Gastrocnemius medialis (tissue), 4 donors: ENCODE measurements around the gene CDK2AP2. TPM values are rescaled to one million over a fixed set of nuclear protein-coding genes. Genes with fewer than 3 reads are reported as not detected.

ENCODE experiments used
- ATAC-seq, 2 donors: fragments of 150-250 bp; one replicate each; pipeline ENCODE4 v1.9.1; 2016
- DNase-seq, 2 donors: peaks; one replicate each; pipeline ENCODE4 v3.0.0-alpha.2; 2019
- H3K27ac ChIP-seq, 4 donors: fragments of 200-600 bp; sonication (generic); 1 replicate in 1 of 4; 2 replicates in 3 of 4; pipeline ENCODE4 v1.5.1; 2016 to 2018; ENCODE audit warnings: mild to moderate bottlenecking in 2 of 4, moderate library complexity in 1 of 4
- H3K27me3 ChIP-seq, 3 donors: fragments of 200-600 bp; sonication (generic) in 2 of 3; 1 replicate in 1 of 3; 2 replicates in 2 of 3; pipeline versions ENCODE4 v1.5.1 to v1.6.0; 2016 to 2019; ENCODE audit warnings: mild to moderate bottlenecking in 1 of 3, moderate library complexity in 1 of 3
- H3K36me3 ChIP-seq, 2 donors: fragments of 200-600 bp; sonication (generic) in 1 of 2; one replicate each; pipeline ENCODE4 v1.5.1; 2017 to 2018
- H3K4me1 ChIP-seq, 2 donors: fragments of 200-600 bp; sonication (generic) in 1 of 2; one replicate each; pipeline ENCODE4 v1.5.1; 2016 to 2017; ENCODE audit warnings: mild to moderate bottlenecking in 2 of 2
- H3K4me3 ChIP-seq, 4 donors: fragments of 200-600 bp; sonication (generic) in 3 of 4; 1 replicate in 1 of 4; 2 replicates in 3 of 4; pipeline ENCODE4 v1.5.1; 2016 to 2019; ENCODE audit warnings: mild to moderate bottlenecking in 2 of 4
- H3K9me3 ChIP-seq, 3 donors: fragments of 200-600 bp; sonication (generic) in 2 of 3; 1 replicate in 1 of 3; 2 replicates in 2 of 3; pipeline ENCODE4 v1.5.1; 2016 to 2019
- CTCF ChIP-seq, 5 experiments: fragments of 450-650 bp in 3 of 5; fragments of 200-600 bp in 2 of 5; sonication (generic) in 2 of 5; IDR thresholded peaks in 4 of 5; conservative IDR thresholded peaks in 1 of 5; 1 replicate in 4 of 5; 2 replicates in 1 of 5; pipeline ENCODE4 v1.5.1; 2016 to 2019; ENCODE audit warnings: antibody characterized with exemption in 5 of 5, mild to moderate bottlenecking in 3 of 5, moderate library complexity in 3 of 5
- POLR2A ChIP-seq, 2 donors: fragments of 450-650 bp; IDR thresholded peaks; one replicate each; pipeline ENCODE4 v1.6.1; 2017; ENCODE audit warnings: antibody characterized with exemption in 2 of 2, mild to moderate bottlenecking in 2 of 2, moderate library complexity in 2 of 2
- in situ Hi-C, 4 donors: fragments of 200-750 bp; cut with MboI; loops; one replicate each; pipeline versions ENCODE4 v1.15.0 to v1.8.0; 2017; ENCODE audit warnings: low sequenced_read_pairs in 4 of 4
- intact Hi-C: fragments of 100-400 bp; cut with DNase I; formaldehyde crosslinking; loops from one replicate; pipeline ENCODE4 v1.15.1; 2023; ENCODE audit warnings: low total_unique reads
- total RNA-seq, 4 donors: library from RNA; depleted of rRNA; stranded (reverse); fragments of >200 nt; gene quantifications; one replicate each; pipeline versions ENCODE4 v1.1.0 to v1.2.3, GENCODE V29; 2016

CDK2AP2 gene
- total RNA-seq, 4 donors from 2014 or later, result 24.1 to 47.5 (median 37.3) TPM

DNA sequence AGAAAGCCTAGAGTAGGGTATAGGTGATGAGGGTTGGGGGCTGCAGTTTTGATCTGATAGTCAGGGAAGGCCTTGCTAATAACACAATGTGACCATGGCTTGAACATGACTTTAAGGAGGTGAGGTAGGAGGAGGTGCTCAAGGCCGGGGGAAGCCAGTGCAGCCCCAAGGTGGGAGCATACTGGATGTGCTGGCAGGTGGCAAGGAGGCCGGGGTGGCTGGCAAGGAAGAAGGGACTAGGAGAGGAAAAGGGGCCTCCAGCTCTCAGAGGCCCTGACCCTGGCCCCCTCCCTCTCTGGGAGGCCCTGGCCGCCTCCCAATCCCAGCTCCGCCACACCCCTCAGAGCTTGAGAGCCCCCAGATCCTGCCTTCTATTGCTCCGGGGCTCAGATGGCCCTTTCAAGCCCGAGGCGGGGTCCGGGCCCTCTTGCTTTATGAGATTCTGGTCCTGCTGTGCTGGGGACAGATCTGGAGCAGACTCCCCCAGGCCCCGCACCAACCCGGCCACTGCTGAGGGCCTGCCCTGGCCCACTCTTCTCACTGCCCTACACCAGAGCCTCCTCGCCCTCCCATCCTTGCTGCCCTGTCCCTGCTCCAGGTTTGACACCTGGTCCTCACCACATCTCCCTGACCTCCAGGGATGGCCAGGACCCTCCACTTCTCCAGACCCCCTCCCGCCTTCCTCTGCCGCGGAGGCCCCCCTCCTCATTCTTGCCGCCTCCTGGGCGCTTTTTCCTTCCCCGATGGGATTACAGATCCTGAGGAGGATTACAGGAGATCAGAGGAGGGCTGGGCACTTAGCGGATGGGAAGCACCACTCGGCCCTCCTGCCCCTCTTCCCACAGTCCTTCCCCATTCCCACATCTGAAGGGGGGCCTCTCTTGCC is 4.6 kb downstream of the CDK2AP2 start:
- H3K27me3 ChIP-seq, result peaks cover 0 to 13% (median 0%) of the 10 kb centered on the region in 3 donors
- peaks cover 21 to 35% of the 10 kb centered on the region in 2 donors for H3K4me1 ChIP-seq
- no peak for TF ChIP-seq CTCF (IDR thresholded peaks at IDR 0.05 in 4 of 5, conservative IDR thresholded peaks at IDR 0.05 in 1 of 5)
- no peak for TF ChIP-seq POLR2A (IDR thresholded peaks at IDR 0.05)
- in situ Hi-C loops, result loop anchor here in 3 of 4 donors (10.0 kb wide), 1 partner anchor 109 kb away; the partner anchor contains the start of gene RAD9A (in 3 of the 3)
- H3K4me3 ChIP-seq, result peak overlapping the region in 2 of 4 donors; percentile 62 to 64
- ATAC-seq (no peak), DNase-seq (no peak)
- no peaks in the 10 kb centered on the region for H3K9me3 ChIP-seq
- intact Hi-C loops, result no loop called here
- no peak overlapping the region for H3K27ac ChIP-seq
- peaks cover 0 to 4% of the 10 kb centered on the region in 2 donors for H3K36me3 ChIP-seq

- Histone ChIP-seq H3K9me3 (no peaks in the 10 kb centered on the region), H3K36me3 (peaks cover 0 to 4% of the 10 kb centered on the region in 2 donors), H3K4me3 (no peak overlapping the region), H3K4me1 (peaks cover 20 to 31% of the 10 kb centered on the region in 2 donors), H3K27ac (no peak overlapping the region), H3K27me3 (peaks cover 0 to 13% (median 0%) of the 10 kb centered on the region in 3 donors)
- in situ Hi-C loops (loop anchor here in 3 of 4 donors (10.0 kb wide), 1 partner anchor 108 kb away; the partner anchor contains the start of gene RAD9A (in 3 of the 3)), intact Hi-C loops (no loop called here)
- no peak for ATAC-seq
- TF ChIP-seq POLR2A (IDR thresholded peaks at IDR 0.05) (no peak), CTCF (IDR thresholded peaks at IDR 0.05 in 4 of 5, conservative IDR thresholded peaks at IDR 0.05 in 1 of 5) (no peak)
- no peak for DNase-seq
These were observed 5.5 kb downstream of the CDK2AP2 start for GRCh38 chr11:67502328-67502979.

- DNase-seq, result no peak
- TF ChIP-seq CTCF (IDR thresholded peaks at IDR 0.05 in 4 of 5, conservative IDR thresholded peaks at IDR 0.05 in 1 of 5) (no peak), POLR2A (IDR thresholded peaks at IDR 0.05) (no peak)
- in situ Hi-C loops (loop anchor here in 3 of 4 donors (10.0 kb wide), 1 partner anchor 107 kb away; the partner anchor contains the start of gene RAD9A (in 3 of the 3)), intact Hi-C loops (no loop called here)
- no peak overlapping the region for H3K4me3 ChIP-seq
- no peak for ATAC-seq
- H3K4me1 ChIP-seq, result peaks cover 15 to 25% of the 10 kb centered on the region in 2 donors
- no peak overlapping the region for H3K27ac ChIP-seq
- H3K36me3 ChIP-seq, result peaks cover 0 to 4% of the 10 kb centered on the region in 2 donors
- H3K9me3 ChIP-seq, result no peaks in the 10 kb centered on the region
- H3K27me3 ChIP-seq, result peaks cover 0 to 13% (median 0%) of the 10 kb centered on the region in 3 donors
These were observed 6.1 kb downstream of the CDK2AP2 start for GRCh38 chr11:67501854-67502253.

DNA sequence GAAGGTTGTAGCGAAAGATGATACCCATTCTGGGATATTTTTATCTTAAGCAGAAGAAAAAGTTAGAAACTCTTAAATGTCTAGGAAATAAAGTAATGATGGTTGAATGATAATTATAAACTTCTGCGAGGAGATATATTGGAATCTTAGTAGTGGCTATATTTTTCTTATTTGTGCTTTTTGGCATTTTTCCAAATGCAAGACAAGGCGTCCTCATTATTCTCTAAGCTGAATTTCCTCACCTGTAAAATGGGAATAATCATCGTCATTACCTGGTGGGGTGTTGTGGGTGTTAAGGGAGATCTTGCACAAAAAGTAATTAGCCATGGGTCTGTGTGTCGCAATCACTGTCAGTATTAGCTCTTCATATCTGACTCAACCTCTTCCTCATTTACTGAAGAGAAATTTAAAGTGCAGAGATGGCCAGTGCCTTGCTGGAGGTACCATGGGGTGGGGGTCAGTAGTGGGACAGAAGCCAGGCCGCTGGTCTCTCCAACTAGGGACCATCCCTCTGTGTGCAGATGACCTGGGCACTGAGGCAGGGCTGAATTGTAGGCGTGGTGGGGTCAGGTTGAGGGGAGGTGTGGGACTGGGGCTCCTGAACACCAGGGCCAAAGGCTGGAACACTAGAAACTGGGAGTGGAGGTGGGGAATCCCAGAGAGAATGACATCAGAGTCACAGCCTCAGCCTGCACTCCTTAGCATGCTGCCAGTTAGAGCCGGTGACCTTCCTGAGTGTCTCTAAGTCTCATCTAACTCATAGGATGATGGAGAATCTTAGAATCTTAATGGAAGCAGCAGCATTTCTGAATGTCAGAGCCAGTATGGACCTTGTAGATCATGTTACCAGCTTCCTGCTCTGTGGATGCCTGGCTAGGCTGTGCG is 6.9 kb downstream of the CDK2AP2 start:
- no peaks in the 10 kb centered on the region for H3K9me3 ChIP-seq
- no peak for ATAC-seq
- no peak for TF ChIP-seq POLR2A (IDR thresholded peaks at IDR 0.05)
- no peak for TF ChIP-seq CTCF (IDR thresholded peaks at IDR 0.05 in 4 of 5, conservative IDR thresholded peaks at IDR 0.05 in 1 of 5)
- no peak overlapping the region for H3K27ac ChIP-seq
- H3K27me3 ChIP-seq, result peaks cover 0 to 13% (median 0%) of the 10 kb centered on the region in 3 donors
- intact Hi-C loops, result no loop called here
- DNase-seq, result no peak
- no peak overlapping the region for H3K4me3 ChIP-seq
- H3K36me3 ChIP-seq, result peaks cover 0 to 4% of the 10 kb centered on the region in 2 donors
- in situ Hi-C loops, result loop anchor here in 3 of 4 donors (10.0 kb wide), 1 partner anchor 106 kb away; the partner anchor contains the start of gene RAD9A (in 3 of the 3)
- peaks cover 11 to 19% of the 10 kb centered on the region in 2 donors for H3K4me1 ChIP-seq
